Astrocyte (in vitro differentiated cells and primary cell): ENCODE results near the gene CD63. TPM values are rescaled to one million over a fixed set of nuclear protein-coding genes. Genes with fewer than 3 reads are reported as not detected.

Source experiments
- DNase-seq: peaks from one replicate; pipeline ENCODE4 v3.0.0-alpha.2; 2010; ENCODE audit warnings: low read depth
- FAIRE-seq: peaks from 2 replicates; lab custom pipeline; 2011; peaks lifted over from hg19 to GRCh38; lab: Jason Lieb, UNC
- H2AFZ ChIP-seq: 2 replicates; pipeline ENCODE4 v1.6.0; 2012; ENCODE audit warnings: low read depth, low read length, inconsistent platforms
- H3K27ac ChIP-seq: 2 replicates; pipeline ENCODE4 v1.5.1; 2011; ENCODE audit warnings: low read depth, low read length, inconsistent platforms
- H3K27me3 ChIP-seq: 2 replicates; pipeline ENCODE4 v1.6.0; 2011; ENCODE audit warnings: low read length, inconsistent platforms; ENCODE audit not compliant: insufficient read depth
- H3K36me3 ChIP-seq: 2 replicates; pipeline ENCODE4 v1.5.1; 2011; ENCODE audit warnings: low read length, inconsistent platforms; ENCODE audit not compliant: insufficient read depth
- H3K4me1 ChIP-seq: 2 replicates; pipeline ENCODE4 v1.5.1; 2011; ENCODE audit warnings: low read length, inconsistent platforms; ENCODE audit not compliant: insufficient read depth
- H3K4me2 ChIP-seq: 2 replicates; pipeline ENCODE4 v1.6.0; 2012; ENCODE audit warnings: low read length, inconsistent platforms
- H3K4me3 ChIP-seq: 2 replicates; pipeline ENCODE4 v1.5.1; 2011; ENCODE audit warnings: low read depth, mild to moderate bottlenecking, low read length, inconsistent platforms; ENCODE audit not compliant: insufficient read depth
- H3K79me2 ChIP-seq: 2 replicates; pipeline ENCODE4 v1.6.0; 2012; ENCODE audit warnings: mild to moderate bottlenecking, low read length, inconsistent platforms; ENCODE audit not compliant: insufficient read depth
- H3K9ac ChIP-seq: 2 replicates; pipeline ENCODE4 v1.6.0; 2012; ENCODE audit warnings: mild to moderate bottlenecking, low read length, inconsistent platforms
- H3K9me3 ChIP-seq: 2 replicates; pipeline ENCODE4 v1.5.1; 2012; ENCODE audit warnings: low read depth, mild to moderate bottlenecking, low read length, inconsistent platforms; ENCODE audit not compliant: insufficient read depth
- H4K20me1 ChIP-seq: 2 replicates; pipeline ENCODE4 v1.6.0; 2012; ENCODE audit warnings: low read length, inconsistent platforms; ENCODE audit not compliant: insufficient read depth
- H3K27ac Mint-ChIP-seq: one replicate; pipeline ENCODE4 v1.8.0; 2021; ENCODE audit warnings: mild to moderate bottlenecking, mixed read lengths; ENCODE audit not compliant: unreplicated experiment
- H3K27me3 Mint-ChIP-seq: one replicate; pipeline ENCODE4 v1.8.0; 2021; ENCODE audit warnings: low read depth, mixed read lengths; ENCODE audit not compliant: unreplicated experiment
- H3K36me3 Mint-ChIP-seq: one replicate; pipeline ENCODE4 v1.8.0; 2021; ENCODE audit warnings: low read depth, mixed read lengths; ENCODE audit not compliant: unreplicated experiment
- H3K4me1 Mint-ChIP-seq: one replicate; pipeline ENCODE4 v1.8.0; 2021; ENCODE audit warnings: low read depth, mixed read lengths; ENCODE audit not compliant: unreplicated experiment
- H3K4me3 Mint-ChIP-seq: one replicate; pipeline ENCODE4 v1.8.0; 2021; ENCODE audit warnings: mild to moderate bottlenecking, moderate library complexity, mixed read lengths; ENCODE audit not compliant: unreplicated experiment
- H3K9me3 Mint-ChIP-seq: one replicate; pipeline ENCODE4 v1.8.0; 2021; ENCODE audit warnings: mild to moderate bottlenecking, mixed read lengths; ENCODE audit not compliant: unreplicated experiment
- CTCF ChIP-seq: IDR thresholded peaks from 2 replicates; pipeline ENCODE4 v1.5.1; 2011; ENCODE audit warnings: low read depth, mild to moderate bottlenecking, inconsistent platforms, low read length, moderate library complexity; ENCODE audit not compliant: insufficient read depth
- EZH2 ChIP-seq: IDR thresholded peaks from 2 replicates; pipeline ENCODE4 v1.6.1; 2012; ENCODE audit warnings: mild to moderate bottlenecking, low read length, inconsistent platforms; ENCODE audit not compliant: insufficient read depth
- total RNA-seq: library from RNA; stranded (reverse); gene quantifications from 2 replicates; pipeline ENCODE4 v1.2.1, GENCODE V29; 2021

The CD63 gene
- total RNA-seq, 1 donor from 2014 or later = 1,014 TPM

GRCh38 chr12:55718624-55719275, 10.1 kb downstream of the CD63 start:
- no peaks in the 10 kb centered on the region for H3K79me2 ChIP-seq
- no peak for DNase-seq
- peak overlapping the region; percentile 63 for H3K9ac ChIP-seq
- peak overlapping the region; percentile 37 for H3K4me3 ChIP-seq
- no peak overlapping the region for H3K27ac Mint-ChIP-seq
- H3K4me1 ChIP-seq = peaks cover 65% of the 10 kb centered on the region
- FAIRE-seq = no peak
- no peaks in the 10 kb centered on the region for H3K27me3 ChIP-seq
- H3K4me2 ChIP-seq = peak overlapping the region; percentile 87
- H3K4me1 Mint-ChIP-seq = peaks cover 32% of the 10 kb centered on the region
- peaks cover 8% of the 10 kb centered on the region for H3K36me3 Mint-ChIP-seq
- no peak for TF ChIP-seq CTCF
- TF ChIP-seq EZH2 = no peak
- no peak overlapping the region for H2AFZ ChIP-seq
- peak overlapping the region; percentile 92 for H3K27ac ChIP-seq
- H3K9me3 Mint-ChIP-seq = no peaks in the 10 kb centered on the region
- H4K20me1 ChIP-seq = peaks cover 17% of the 10 kb centered on the region
- H3K9me3 ChIP-seq = no peaks in the 10 kb centered on the region
- H3K36me3 ChIP-seq = peaks cover 6% of the 10 kb centered on the region
- H3K27me3 Mint-ChIP-seq = no peaks in the 10 kb centered on the region
- H3K4me3 Mint-ChIP-seq = peak overlapping the region; percentile 84

DNA sequence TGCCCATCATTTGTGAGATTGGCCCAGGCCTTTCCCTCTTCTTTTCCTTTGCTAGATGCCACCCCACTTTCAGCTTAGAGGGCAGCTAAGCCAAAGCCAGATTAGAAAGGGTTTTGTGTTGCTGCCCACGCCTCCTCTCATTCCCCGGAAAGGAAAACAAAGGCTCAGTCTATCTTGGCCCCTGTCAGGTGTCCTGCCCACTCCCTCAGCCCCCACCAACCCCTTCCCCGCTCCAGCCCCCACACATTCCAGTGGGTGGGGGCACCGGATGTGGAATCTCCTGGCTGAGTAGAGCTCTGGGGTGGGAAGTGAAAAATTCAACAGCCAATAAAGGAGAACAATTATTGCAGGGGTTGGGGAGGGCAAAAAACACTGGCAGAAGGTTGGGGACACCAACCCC, 10.8 kb downstream of the CD63 start:
- peaks cover 68% of the 10 kb centered on the region for H3K4me1 ChIP-seq

More for the DNA sequence above, 10.8 kb downstream of the CD63 start:
- peak overlapping the region; percentile 87 for H3K4me2 ChIP-seq
- Mint-ChIP-seq H3K27me3 (peaks cover 3% of the 10 kb centered on the region), H3K27ac (peak overlapping the region; percentile 88), H3K36me3 (peaks cover under 1% of the 10 kb centered on the region), H3K4me1 (peaks cover 35% of the 10 kb centered on the region), H3K4me3 (peak overlapping the region; percentile 84), H3K9me3 (no peaks in the 10 kb centered on the region)
- H3K9me3 ChIP-seq = no peaks in the 10 kb centered on the region
- no peak overlapping the region for H2AFZ ChIP-seq
- peak; percentile 39 for DNase-seq
- peak overlapping the region; percentile 37 for H3K4me3 ChIP-seq
- H3K27ac ChIP-seq = peak overlapping the region; percentile 92
- no peak for FAIRE-seq
- TF ChIP-seq CTCF (no peak), EZH2 (no peak)
- no peaks in the 10 kb centered on the region for H3K79me2 ChIP-seq
- no peaks in the 10 kb centered on the region for H3K27me3 ChIP-seq
- H4K20me1 ChIP-seq = peaks cover 9% of the 10 kb centered on the region
- H3K9ac ChIP-seq = peak overlapping the region; percentile 63
- no peaks in the 10 kb centered on the region for H3K36me3 ChIP-seq
